Neuronal stem cell (in vitro differentiated cells): ENCODE results near the gene ZMYND10.

Source experiments
- DNase-seq: peaks from one replicate; pipeline ENCODE4 v3.0.0-alpha.2; 2013; ENCODE audit warnings: low spot score
- H2AFZ ChIP-seq: one replicate; pipeline ENCODE4 v1.6.1; 2013; ENCODE audit warnings: mild to moderate bottlenecking, low read length, inconsistent platforms
- H2AK5ac ChIP-seq: 2 replicates; pipeline ENCODE4 v1.6.1; 2013; ENCODE audit warnings: low read depth, mild to moderate bottlenecking, inconsistent platforms, low read length, moderate library complexity, mixed read lengths
- H2BK120ac ChIP-seq: 2 replicates; pipeline ENCODE4 v1.6.1; 2013; ENCODE audit warnings: low read depth, mild to moderate bottlenecking, inconsistent platforms, low read length, moderate library complexity, mixed read lengths
- H2BK12ac ChIP-seq: one replicate; pipeline ENCODE4 v1.6.1; 2013; ENCODE audit warnings: low read length, inconsistent platforms
- H2BK15ac ChIP-seq: 2 replicates; pipeline ENCODE4 v1.6.1; 2013; ENCODE audit warnings: mild to moderate bottlenecking, low read length, inconsistent platforms, mixed read lengths
- H2BK5ac ChIP-seq: one replicate; pipeline ENCODE4 v1.6.1; 2013; ENCODE audit warnings: inconsistent platforms, mild to moderate bottlenecking, low read length, moderate library complexity
- H3K14ac ChIP-seq: one replicate; pipeline ENCODE4 v1.6.1; 2013; ENCODE audit warnings: low read length, inconsistent platforms
- H3K18ac ChIP-seq: 2 replicates; pipeline ENCODE4 v1.6.1; 2013; ENCODE audit warnings: low read length, inconsistent platforms
- H3K23ac ChIP-seq: 2 replicates; pipeline ENCODE4 v1.6.1; 2013; ENCODE audit warnings: low read depth, mild to moderate bottlenecking, mixed read lengths, low read length, inconsistent platforms; ENCODE audit not compliant: poor library complexity
- H3K27ac ChIP-seq: replicated peaks from 3 replicates; pipeline ENCODE4 v1.5.1; 2013; ENCODE audit warnings: low read length, inconsistent platforms
- H3K27me3 ChIP-seq, 3 experiments: 2 replicates each; pipeline ENCODE4 v1.6.1; 2013; ENCODE audit warnings: low read length in 3 of 3, mild to moderate bottlenecking in 2 of 3, inconsistent platforms in 1 of 3, low read depth in 1 of 3, mixed read lengths in 1 of 3, moderate library complexity in 1 of 3; ENCODE audit not compliant: control insufficient read depth in 3 of 3, insufficient read depth in 3 of 3
- H3K36me3 ChIP-seq, 2 donors: replicated peaks in 1 of 2; 2 replicates each; pipeline ENCODE4 v1.6.1; 2013; ENCODE audit warnings: low read length in 2 of 2; ENCODE audit not compliant: control insufficient read depth in 2 of 2, insufficient read depth in 2 of 2
- H3K4ac ChIP-seq: 2 replicates; pipeline ENCODE4 v1.6.1; 2013; ENCODE audit warnings: inconsistent platforms, mild to moderate bottlenecking, low read length, moderate library complexity
- H3K4me1 ChIP-seq, 2 donors: 1 replicate in 1 of 2; 2 replicates in 1 of 2; pipeline ENCODE4 v1.6.1; 2013; ENCODE audit warnings: low read length in 2 of 2, low read depth in 1 of 2; ENCODE audit not compliant: control insufficient read depth in 2 of 2, insufficient read depth in 1 of 2
- H3K4me2 ChIP-seq: one replicate; pipeline ENCODE4 v1.6.1; 2013; ENCODE audit warnings: mild to moderate bottlenecking, low read length, inconsistent platforms; ENCODE audit not compliant: insufficient read depth, poor library complexity, severe bottlenecking
- H3K4me3 ChIP-seq, 2 donors: 2 replicates each; pipeline ENCODE4 v1.5.1; 2013; ENCODE audit warnings: low read length in 2 of 2, mild to moderate bottlenecking in 2 of 2, inconsistent platforms in 1 of 2, moderate library complexity in 1 of 2
- H3K79me1 ChIP-seq: one replicate; pipeline ENCODE4 v1.6.1; 2013; ENCODE audit warnings: low read depth, mild to moderate bottlenecking, inconsistent platforms, low read length, moderate library complexity
- H3K9ac ChIP-seq: one replicate; pipeline ENCODE4 v1.6.1; 2013; ENCODE audit warnings: mild to moderate bottlenecking, low read depth, low read length, inconsistent platforms; ENCODE audit not compliant: poor library complexity
- H3K9me3 ChIP-seq, 2 donors: replicated peaks in 1 of 2; 2 replicates each; pipeline versions ENCODE3 to v1.6.1; 2013; ENCODE audit warnings: low read length in 2 of 2, mild to moderate bottlenecking in 2 of 2, inconsistent platforms in 1 of 2, low read depth in 1 of 2, mixed read lengths in 1 of 2, moderate library complexity in 1 of 2; ENCODE audit not compliant: control insufficient read depth in 2 of 2, insufficient read depth in 1 of 2
- H4K8ac ChIP-seq: one replicate; pipeline ENCODE4 v1.6.1; 2013; ENCODE audit warnings: low read depth, mild to moderate bottlenecking, inconsistent platforms, low read length, moderate library complexity
- H4K91ac ChIP-seq: one replicate; pipeline ENCODE4 v1.6.1; 2013; ENCODE audit warnings: low read length, low read depth, mild to moderate bottlenecking, inconsistent platforms; ENCODE audit not compliant: poor library complexity
- WGBS, 2 donors: extraction: QIAGEN DNeasy Blood & Tissue Kit; methylation state at CpG; one replicate each; pipeline ENCODE4 v1.1.7; 2013; ENCODE audit warnings: missing lambda C conversion rate in 2 of 2, mixed read lengths in 1 of 2; ENCODE audit not compliant: insufficient read length in 2 of 2, insufficient replicate concordance in 1 of 2; ENCODE audit errors: extremely low coverage in 2 of 2; 5-methylcytosine and 5-hydroxymethylcytosine counted together

The ZMYND10 gene

DNA sequence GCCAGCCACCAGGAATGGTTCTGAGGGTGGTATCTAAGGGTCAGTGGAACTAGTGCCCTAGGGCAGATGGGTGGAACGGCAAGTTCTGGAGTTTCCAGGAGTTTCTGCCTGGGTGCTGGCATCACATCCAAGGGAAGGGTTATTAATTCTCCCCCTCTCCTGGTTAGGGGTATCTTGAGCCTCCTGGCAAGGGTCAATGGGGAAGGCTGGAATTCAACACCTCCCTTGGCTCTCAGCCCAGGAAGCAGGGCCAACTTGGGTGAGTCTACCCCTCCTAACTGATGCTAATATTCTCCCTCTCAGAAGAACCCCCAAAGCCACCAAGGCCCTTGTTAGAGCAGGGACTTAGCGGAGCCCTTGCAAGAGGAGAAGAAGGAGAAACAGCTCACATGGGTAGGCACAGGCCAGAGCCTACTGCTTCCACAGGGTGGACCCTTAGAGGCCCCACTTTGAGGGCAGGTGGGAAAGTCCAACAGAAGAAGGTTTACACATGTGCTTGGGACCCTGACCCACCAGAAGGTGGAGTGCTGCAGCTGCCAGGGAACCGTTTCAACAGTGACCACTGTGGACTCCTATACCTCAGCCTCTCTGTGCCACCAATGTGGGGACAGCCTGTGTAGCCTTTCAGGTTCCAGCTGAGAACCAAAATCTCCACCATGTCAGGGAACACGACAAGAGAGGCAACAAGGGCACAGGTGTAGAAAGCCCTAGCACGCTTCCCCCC, 10.5 kb upstream of the ZMYND10 start:
- Histone ChIP-seq H3K79me1 (peaks cover 18% of the 10 kb centered on the region), H2AFZ (no peak overlapping the region), H3K4me1 (peaks cover 32 to 33% of the 10 kb centered on the region in 2 donors), H3K4me2 (no peak overlapping the region), H4K91ac (no peak overlapping the region), H2BK15ac (no peak overlapping the region), H3K36me3 (peaks cover 40 to 57% of the 10 kb centered on the region in 2 donors), H2BK120ac (no peak overlapping the region), H3K9me3 (no peaks in the 10 kb centered on the region), H2BK5ac (no peak overlapping the region), H3K27me3 (no peaks in the 10 kb centered on the region), H2AK5ac (peak overlapping the region; percentile 64), H3K27ac (no peak overlapping the region), H3K18ac (no peak overlapping the region), H3K14ac (no peak overlapping the region), H3K4me3 (no peak overlapping the region), H4K8ac (no peak overlapping the region), H3K23ac (no peak overlapping the region), H3K9ac (peak overlapping the region; percentile 17), H2BK12ac (no peak overlapping the region), H3K4ac (no peak overlapping the region)
- DNase-seq = no peak
- no CpG with 5 or more reads among the region's 5 CpGs for WGBS, 2 donors

DNA sequence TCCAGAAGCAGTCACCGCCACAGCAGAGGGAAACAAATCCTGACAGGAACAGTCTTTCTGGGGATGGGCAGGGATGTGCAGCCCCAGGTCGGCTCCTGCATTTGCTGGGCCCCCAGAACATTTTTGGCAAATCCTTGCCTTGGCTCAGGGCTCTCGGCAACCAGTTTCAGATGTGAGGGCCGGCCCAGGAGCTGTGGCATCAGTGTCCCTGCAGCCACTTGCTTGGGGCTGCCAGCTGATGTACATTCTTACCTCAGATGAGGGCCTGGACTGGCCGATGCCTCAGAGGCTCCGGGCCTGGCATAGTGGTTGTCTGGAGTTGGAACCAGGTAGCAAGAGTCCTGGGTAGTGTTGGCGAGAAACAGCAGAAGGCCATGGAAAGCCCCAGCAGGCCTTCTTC, 9.3 kb upstream of the ZMYND10 start:
- Histone ChIP-seq H3K4ac (no peak overlapping the region), H2AFZ (no peak overlapping the region), H3K36me3 (peaks cover 40 to 57% of the 10 kb centered on the region in 2 donors), H3K4me2 (no peak overlapping the region), H3K18ac (no peak overlapping the region), H2AK5ac (no peak overlapping the region), H3K9ac (no peak overlapping the region), H3K23ac (no peak overlapping the region), H3K4me1 (peaks cover 36% of the 10 kb centered on the region in 2 donors), H2BK5ac (no peak overlapping the region), H3K4me3 (no peak overlapping the region), H2BK120ac (no peak overlapping the region), H3K9me3 (no peaks in the 10 kb centered on the region), H4K8ac (no peak overlapping the region), H2BK15ac (no peak overlapping the region), H2BK12ac (no peak overlapping the region), H3K14ac (no peak overlapping the region), H3K27me3 (no peaks in the 10 kb centered on the region), H4K91ac (no peak overlapping the region), H3K27ac (no peak overlapping the region), H3K79me1 (peaks cover 18% of the 10 kb centered on the region)
- no peak for DNase-seq
- no CpG with 5 or more reads among the region's 7 CpGs for WGBS, 2 donors

DNA sequence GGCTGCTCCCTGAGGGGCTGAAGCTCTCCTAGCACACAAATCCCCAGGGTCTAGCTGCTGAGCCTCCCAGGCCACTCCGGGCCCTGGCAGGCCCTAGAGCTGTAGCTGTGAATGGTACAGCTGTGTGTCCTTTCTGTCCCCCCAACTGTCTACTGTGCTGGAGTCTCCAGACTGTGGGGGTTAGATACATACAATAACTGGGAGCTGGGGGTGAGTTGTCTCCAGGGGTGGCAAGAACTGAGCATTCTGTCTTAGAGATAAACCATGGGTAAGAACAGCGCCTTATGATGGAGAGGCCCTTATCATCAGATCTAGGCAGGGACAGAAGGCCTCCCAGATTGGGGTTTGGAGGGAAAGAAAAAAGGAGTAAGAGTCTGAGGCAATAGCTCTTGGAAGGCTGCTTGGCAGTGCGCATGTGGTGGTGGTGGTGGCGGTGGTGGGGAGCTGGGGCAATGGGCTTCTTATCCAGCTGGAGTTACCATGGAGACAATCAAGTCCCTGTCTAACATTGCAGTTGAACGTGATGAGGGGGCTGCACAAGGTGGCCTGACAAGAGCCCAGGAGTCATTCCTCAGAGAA, 8.7 kb upstream of the ZMYND10 start:
- no peaks in the 10 kb centered on the region for H3K9me3 ChIP-seq
- no CpG with 5 or more reads among the region's 5 CpGs for WGBS, 2 donors
- H2BK5ac ChIP-seq = no peak overlapping the region
- H2BK15ac ChIP-seq = no peak overlapping the region
- no peak overlapping the region for H4K91ac ChIP-seq
- no peak overlapping the region for H2BK120ac ChIP-seq
- H3K36me3 ChIP-seq = peaks cover 40 to 57% of the 10 kb centered on the region in 2 donors
- H3K23ac ChIP-seq = peak overlapping the region; percentile 53
- no peak overlapping the region for H3K27ac ChIP-seq
- H3K79me1 ChIP-seq = peaks cover 17% of the 10 kb centered on the region
- no peak overlapping the region for H2BK12ac ChIP-seq
- DNase-seq = no peak
- H3K4me2 ChIP-seq = no peak overlapping the region
- H3K4me3 ChIP-seq = no peak overlapping the region
- no peak overlapping the region for H3K14ac ChIP-seq
- H2AK5ac ChIP-seq = no peak overlapping the region
- H3K9ac ChIP-seq = no peak overlapping the region
- no peaks in the 10 kb centered on the region for H3K27me3 ChIP-seq
- no peak overlapping the region for H3K18ac ChIP-seq
- no peak overlapping the region for H4K8ac ChIP-seq
- peaks cover 35 to 36% of the 10 kb centered on the region in 2 donors for H3K4me1 ChIP-seq
- H2AFZ ChIP-seq = no peak overlapping the region
- no peak overlapping the region for H3K4ac ChIP-seq

DNA sequence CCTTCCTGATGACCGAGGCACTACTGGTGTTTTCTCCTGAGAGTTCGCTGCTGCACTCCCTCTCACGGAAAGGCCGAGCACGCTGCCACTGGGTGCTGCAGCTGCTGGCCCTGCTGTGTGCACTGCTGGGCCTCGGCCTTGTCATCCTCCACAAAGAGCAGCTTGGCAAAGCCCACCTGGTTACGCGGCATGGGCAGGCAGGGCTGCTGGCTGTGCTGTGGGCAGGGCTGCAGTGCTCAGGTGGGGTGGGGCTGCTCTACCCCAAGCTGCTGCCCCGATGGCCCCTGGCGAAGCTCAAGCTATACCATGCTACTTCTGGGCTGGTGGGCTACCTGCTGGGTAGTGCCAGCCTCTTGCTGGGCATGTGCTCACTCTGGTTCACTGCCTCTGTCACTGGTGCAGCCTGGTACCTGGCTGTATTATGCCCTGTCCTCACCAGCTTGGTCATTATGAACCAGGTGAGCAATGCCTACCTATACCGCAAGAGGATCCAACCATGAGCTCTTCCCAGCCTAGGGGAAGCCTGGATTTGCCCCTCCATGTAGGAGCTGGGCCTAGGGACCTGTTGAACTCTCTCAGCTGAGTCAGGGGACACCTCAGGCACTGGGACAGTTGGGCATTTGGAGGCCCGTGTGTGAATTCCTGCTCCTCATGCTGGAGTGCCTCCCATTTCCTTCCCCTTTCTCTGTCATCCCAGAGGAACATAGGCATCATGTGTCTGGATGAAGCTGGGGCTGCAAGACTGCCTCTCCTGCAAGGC, 7.9 kb upstream of the ZMYND10 start:
- peak overlapping the region; percentile 72 for H3K9ac ChIP-seq
- no peak overlapping the region for H2BK5ac ChIP-seq
- no peak overlapping the region for H3K18ac ChIP-seq
- peaks cover 40 to 65% of the 10 kb centered on the region in 2 donors for H3K36me3 ChIP-seq
- H3K14ac ChIP-seq = no peak overlapping the region
- no peak overlapping the region for H2BK120ac ChIP-seq
- H3K4ac ChIP-seq = no peak overlapping the region
- peaks cover 30 to 34% of the 10 kb centered on the region in 2 donors for H3K4me1 ChIP-seq
- no peak overlapping the region for H3K23ac ChIP-seq
- no peak overlapping the region for H2BK12ac ChIP-seq
- H3K27ac ChIP-seq = no peak overlapping the region
- WGBS, 2 donors = no CpG with 5 or more reads among the region's 12 CpGs
- H3K9me3 ChIP-seq = no peaks in the 10 kb centered on the region
- H2AFZ ChIP-seq = no peak overlapping the region
- H3K4me2 ChIP-seq = no peak overlapping the region
- no peak overlapping the region for H2AK5ac ChIP-seq
- H2BK15ac ChIP-seq = no peak overlapping the region
- H3K27me3 ChIP-seq = no peaks in the 10 kb centered on the region
- peak overlapping the region in 1 of 2 donors; percentile 30 for H3K4me3 ChIP-seq
- no peak overlapping the region for H4K8ac ChIP-seq
- no peak overlapping the region for H4K91ac ChIP-seq
- peaks cover 10% of the 10 kb centered on the region for H3K79me1 ChIP-seq
- DNase-seq = no peak
